Endothelial cell of umbilical vein (primary cell): ENCODE measurements around the gene ARF1. TPM values are rescaled to one million over a fixed set of nuclear protein-coding genes. Genes with fewer than 3 reads are reported as not detected.

Experiments used
- BruUV-seq: library from RNA; stranded (reverse); fragments of 400-500 nt; replicated peaks from 2 replicates; lab custom pipeline; 2021; lab: Mats Ljungman, UMichigan
- CTCF ChIA-PET: fragments of 300-600, 350-600 bp; sonication (Branson Sonifier 250); formaldehyde crosslinking; loops from one replicate; lab custom pipeline; 2021; ENCODE audit warnings: antibody characterized with exemption, inconsistent platforms; lab: Charles Lee
- POLR2A ChIA-PET: fragments of 300-600, 350-600 bp; sonication (Branson Sonifier 250); formaldehyde crosslinking; loops from one replicate; lab custom pipeline; 2021; ENCODE audit warnings: antibody characterized with exemption, inconsistent platforms; lab: Charles Lee
- DNase-seq: peaks from one replicate; pipeline ENCODE4 v3.0.0-alpha.2; 2011; ENCODE audit warnings: low read depth, low spot score
- FAIRE-seq: peaks from 2 replicates; lab custom pipeline; 2011; peaks lifted over from hg19 to GRCh38; lab: Jason Lieb, UNC
- H2AFZ ChIP-seq: 2 replicates; pipeline ENCODE4 v1.6.0; 2012; ENCODE audit warnings: low read depth, low read length, control low read depth, inconsistent platforms
- H3K27ac ChIP-seq: 2 replicates; pipeline ENCODE4 v1.5.1; 2011; ENCODE audit warnings: low read depth, mild to moderate bottlenecking, control low read depth, low read length, moderate library complexity; ENCODE audit not compliant: insufficient read depth
- H3K27me3 ChIP-seq, 2 experiments: 2 replicates each; pipeline versions ENCODE4 v1.6.0 to v1.6.1; 2011; ENCODE audit warnings: low read length in 2 of 2, mixed read lengths in 1 of 2; ENCODE audit not compliant: control insufficient read depth in 2 of 2, insufficient read depth in 2 of 2
- H3K36me3 ChIP-seq, 2 experiments: 2 replicates in 1 of 2; 3 replicates in 1 of 2; pipeline ENCODE4 v1.5.1; 2011; ENCODE audit warnings: low read length in 2 of 2, mild to moderate bottlenecking in 1 of 2, moderate library complexity in 1 of 2; ENCODE audit not compliant: control insufficient read depth in 2 of 2, insufficient read depth in 2 of 2; ENCODE audit errors: extremely low read depth in 1 of 2
- H3K4me1 ChIP-seq: 3 replicates; pipeline ENCODE4 v1.5.1; 2011; ENCODE audit warnings: mild to moderate bottlenecking, low read length; ENCODE audit not compliant: control insufficient read depth, insufficient read depth; ENCODE audit errors: extremely low read depth
- H3K4me2 ChIP-seq: 2 replicates; pipeline ENCODE4 v1.6.1; 2011; ENCODE audit warnings: low read length, control low read depth, mixed read lengths; ENCODE audit not compliant: insufficient read depth
- H3K4me3 ChIP-seq, 3 experiments: fragments of 200-600 bp in 1 of 3; sonication (generic), shearing (Covaris generic) in 1 of 3; replicated peaks in 1 of 3; 2 replicates each; pipeline ENCODE4 v1.5.1; 2011 to 2016; ENCODE audit warnings: control low read depth in 3 of 3, low read length in 3 of 3, mild to moderate bottlenecking in 2 of 3, inconsistent platforms in 1 of 3, low read depth in 1 of 3, moderate library complexity in 1 of 3; ENCODE audit not compliant: insufficient read depth in 1 of 3
- H3K79me2 ChIP-seq: 2 replicates; pipeline ENCODE4 v1.6.0; 2012; ENCODE audit warnings: low read length, inconsistent platforms; ENCODE audit not compliant: control insufficient read depth, insufficient read depth
- H3K9ac ChIP-seq: replicated peaks from 2 replicates; pipeline ENCODE3; 2011; ENCODE audit warnings: low read length, control low read depth; ENCODE audit not compliant: insufficient read depth; ENCODE audit errors: extremely low read depth
- H3K9me1 ChIP-seq: replicated peaks from 3 replicates; pipeline ENCODE4 v1.6.0; 2011; ENCODE audit warnings: mild to moderate bottlenecking, low read length; ENCODE audit not compliant: control insufficient read depth, insufficient read depth; ENCODE audit errors: extremely low read depth
- H3K9me3 ChIP-seq: replicated peaks from 2 replicates; pipeline ENCODE4 v1.5.1; 2012; ENCODE audit warnings: low read length, inconsistent platforms; ENCODE audit not compliant: control insufficient read depth, insufficient read depth
- H4K20me1 ChIP-seq: replicated peaks from 2 replicates; pipeline ENCODE3; 2011; ENCODE audit warnings: mild to moderate bottlenecking, low read length; ENCODE audit not compliant: control insufficient read depth, insufficient read depth; ENCODE audit errors: extremely low read depth
- EZH2 ChIP-seq: IDR thresholded peaks from 2 replicates; pipeline ENCODE4 v1.6.1; 2012; ENCODE audit warnings: borderline replicate concordance, low read depth, mild to moderate bottlenecking, moderate library complexity, low read length, inconsistent platforms; ENCODE audit not compliant: severe bottlenecking
- FOS ChIP-seq: IDR thresholded peaks from 2 replicates; pipeline ENCODE4 v1.6.1; 2011; ENCODE audit warnings: mild to moderate bottlenecking, low read length, moderate library complexity, borderline replicate concordance; ENCODE audit not compliant: insufficient read depth
- GATA2 ChIP-seq: IDR thresholded peaks from 2 replicates; pipeline ENCODE4 v1.7.0; 2011; ENCODE audit warnings: low read depth, mild to moderate bottlenecking, moderate library complexity, mixed read lengths, low read length; ENCODE audit not compliant: insufficient read length, insufficient read depth
- JUN ChIP-seq: IDR thresholded peaks from 2 replicates; pipeline ENCODE4 v1.6.1; 2011; ENCODE audit warnings: borderline replicate concordance, low read depth; ENCODE audit not compliant: insufficient read length, insufficient read depth
- MAX ChIP-seq: IDR thresholded peaks from 2 replicates; pipeline ENCODE4 v1.6.1; 2011; ENCODE audit not compliant: insufficient read depth, insufficient read length
- MYC ChIP-seq: IDR thresholded peaks from one replicate; pipeline ENCODE4 v1.6.1; 2011; ENCODE audit warnings: mild to moderate bottlenecking, low read depth, low read length
- POLR2AphosphoS5 ChIP-seq: IDR thresholded peaks from 2 replicates; pipeline ENCODE4 v1.6.1; 2012; ENCODE audit warnings: low read depth, mild to moderate bottlenecking, control low read depth, low read length, moderate library complexity; ENCODE audit not compliant: insufficient read depth
- dilution Hi-C: fragments of 300-500 bp; cut with MboI; formaldehyde crosslinking; loops from one replicate; pipeline ENCODE4 v1.15.0; 2019; ENCODE audit warnings: low sequenced_read_pairs; ENCODE audit not compliant: extremely low pct_ligation_motif_present
- intact Hi-C: fragments of 100-400 bp; cut with micrococcal nuclease; formaldehyde crosslinking; loops from one replicate; pipeline ENCODE4 v1.10.0; 2022
- polyA plus RNA-seq, 4 experiments: library from polyadenylated mRNA; depleted of rRNA in 3 of 4; stranded (reverse) in 3 of 4; unstranded in 1 of 4; fragments of >200 nt; gene quantifications; 2 replicates each; pipeline versions ENCODE4 v1.2.1 to v1.2.3, GENCODE V29; 2011 to 2012; ENCODE audit warnings: missing spikeins in 1 of 4
- total RNA-seq: library from RNA; stranded (reverse); gene quantifications from 2 replicates; pipeline ENCODE4 v1.2.3, GENCODE V29; 2021

Gene ARF1
- total and polyA plus RNA-seq, 2 donors (not counting 3 experiments of a cell fraction or from before 2014, with no cell fraction given), result 499 to 844 TPM

- DNase-seq, result no peak
- Histone ChIP-seq H4K20me1 (no peaks in the 10 kb centered on the region), H3K9me3 (no peaks in the 10 kb centered on the region), H3K9ac (peak overlapping the region; percentile 86), H3K27ac (peak overlapping the region; percentile 82), H2AFZ (no peak overlapping the region), H3K9me1 (no peaks in the 10 kb centered on the region), H3K36me3 (peaks cover 0 to 3% of the 10 kb centered on the region in 2 experiments), H3K79me2 (peaks cover 53% of the 10 kb centered on the region), H3K27me3 (peaks cover 12 to 16% of the 10 kb centered on the region in 2 experiments), H3K4me3 (peak overlapping the region; percentile 53 to 77 (median 65)), H3K4me1 (peaks cover 18% of the 10 kb centered on the region), H3K4me2 (peak overlapping the region; percentile 93)
- POLR2A ChIA-PET, result interaction anchor here (0.7 to 0.9 kb wide), 4 partner anchors 8 to 266 kb away, joined by 3 to 5 read pairs (median 4); partner anchors contain the start of genes IBA57 and TRIM11
- dilution Hi-C loops (no loop called here), intact Hi-C loops (loop anchor here (1.0 to 2.0 kb wide), 8 partner anchors 8 to 318 kb away; partner anchors contain the start of genes ARF1, IBA57, MRPL55 and TRIM11)
- no peak for FAIRE-seq
- TF ChIP-seq EZH2 (no peak), MAX (no peak), FOS (no peak), POLR2AphosphoS5 (no peak), MYC (no peak), JUN (no peak), GATA2 (no peak)
- no TSS peak for BruUV-seq
- CTCF ChIA-PET, result interaction anchor here (0.6 to 3.5 kb wide), 5 partner anchors 10 to 141 kb away, joined by 4 to 12 read pairs (median 7); partner anchors contain the start of gene IBA57
Observed at GRCh38 chr1:228140724-228141225, 58.3 kb downstream of the ARF1 start.
